Esophagus squamous epithelium (tissue), 5 donors: Measurements from ENCODE around the gene ZNF710. TPM values are rescaled to one million over a fixed set of nuclear protein-coding genes. Genes with fewer than 3 reads are reported as not detected.

ENCODE experiments used
- DNase-seq: peaks from one replicate; lab custom pipeline; 2025; lab: John Stamatoyannopoulos, UW
- H3K27ac ChIP-seq, 4 donors: fragments of 200-600 bp; sonication (generic); one replicate each; pipeline ENCODE4 v1.5.1; 2016 to 2019; ENCODE audit warnings: mild to moderate bottlenecking in 1 of 4
- H3K27me3 ChIP-seq, 4 donors: fragments of 200-600 bp; sonication (generic); 1 replicate in 3 of 4; 2 replicates in 1 of 4; pipeline versions ENCODE4 v1.5.1 to v1.6.0; 2017 to 2021; ENCODE audit warnings: antibody characterized with exemption in 1 of 4
- H3K36me3 ChIP-seq, 3 donors: fragments of 200-600 bp; sonication (generic); one replicate each; pipeline ENCODE4 v1.5.1; 2016 to 2019
- H3K4me1 ChIP-seq, 3 donors: fragments of 200-600 bp; sonication (generic); one replicate each; pipeline ENCODE4 v1.5.1; 2017 to 2019
- H3K4me3 ChIP-seq, 4 donors: fragments of 200-600 bp; sonication (generic); 1 replicate in 3 of 4; 2 replicates in 1 of 4; pipeline ENCODE4 v1.5.1; 2016 to 2019; ENCODE audit warnings: mild to moderate bottlenecking in 2 of 4, moderate library complexity in 1 of 4
- H3K9me3 ChIP-seq, 3 donors: fragments of 200-600 bp; sonication (generic); one replicate each; pipeline ENCODE4 v1.5.1; 2016 to 2019
- POLR2A ChIP-seq, 4 donors: fragments of 450-650 bp; IDR thresholded peaks; one replicate each; pipeline ENCODE4 v1.6.1; 2017; ENCODE audit warnings: antibody characterized with exemption in 4 of 4, mild to moderate bottlenecking in 4 of 4, moderate library complexity in 3 of 4
- WGBS, 2 donors: methylation state at CpG; one replicate each; pipeline ENCODE4 v1.1.5; 2018; 5-methylcytosine and 5-hydroxymethylcytosine counted together
- intact Hi-C: fragments of 100-400 bp; cut with DNase I; formaldehyde crosslinking; loops from one replicate; pipeline ENCODE4 v1.15.0; 2022
- total RNA-seq, 4 donors: library from RNA; depleted of rRNA; stranded (reverse); fragments of >200 nt; gene quantifications; one replicate each; pipeline ENCODE4 v1.1.0, GENCODE V29; 2016
- TF ChIP-seq, protein P1 (sequence below), 6 experiments: fragments of 450-650 bp in 4 of 6; fragments of 200-600 bp in 2 of 6; sonication (generic) in 2 of 6; IDR thresholded peaks; one replicate each; pipeline ENCODE4 v1.5.1; 2016 to 2019; ENCODE audit warnings: antibody characterized with exemption in 6 of 6, mild to moderate bottlenecking in 4 of 6, moderate library complexity in 4 of 6
- donor health status: DM: yes; HTN: yes; CAD: no.

ZNF710 gene
- total RNA-seq, 4 donors from 2014 or later: 15.1 to 27.4 (median 21.4) TPM

DNA sequence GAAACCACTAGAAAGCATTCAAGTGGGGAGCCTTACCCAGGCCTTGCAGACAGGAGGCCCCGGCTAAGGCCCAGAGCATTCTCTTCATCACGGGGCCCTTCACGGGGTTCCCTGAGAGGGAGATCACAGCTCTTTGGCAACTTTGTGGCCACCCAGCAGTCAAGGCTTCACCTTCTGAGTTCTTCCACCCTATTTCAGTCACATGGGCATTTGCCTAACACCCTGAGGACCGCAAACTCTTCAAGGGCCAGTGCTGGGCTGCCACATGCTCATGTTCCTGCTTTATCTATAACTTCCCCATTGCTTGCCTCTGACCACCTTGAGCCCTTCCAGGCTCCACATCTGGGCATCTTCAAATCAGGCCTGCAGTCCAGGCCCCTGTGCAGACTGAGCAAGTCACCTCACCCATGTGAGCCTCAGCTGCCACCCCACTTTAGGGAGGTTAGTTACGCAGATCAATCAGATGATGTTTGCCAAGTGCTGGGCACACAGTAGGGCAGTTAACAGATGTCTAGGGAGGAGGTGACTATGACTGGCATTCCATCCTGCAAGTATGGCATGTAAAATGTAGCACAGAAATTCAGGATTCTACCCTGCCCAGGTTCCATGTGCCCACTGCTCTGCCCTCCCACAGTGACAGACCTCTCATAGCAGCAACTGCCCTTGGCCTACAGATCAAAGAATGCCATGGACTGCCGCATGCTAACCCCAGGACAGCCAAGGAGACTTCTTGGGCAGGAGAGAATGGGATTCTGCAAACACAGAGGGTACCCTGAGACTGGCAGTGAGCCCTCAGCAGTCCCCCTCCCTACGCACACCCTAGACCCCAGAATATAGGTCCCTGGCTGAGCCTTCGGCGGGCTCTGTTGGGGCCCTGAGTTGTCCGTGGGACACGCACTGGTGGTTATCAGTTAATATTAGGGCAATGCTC, 37.6 kb upstream of the ZNF710 start:
- intact Hi-C loops: no loop called here
- Histone ChIP-seq H3K4me3 (no peak overlapping the region), H3K4me1 (peaks cover 5 to 28% (median 10%) of the 10 kb centered on the region in 3 donors), H3K36me3 (no peaks in the 10 kb centered on the region), H3K9me3 (no peaks in the 10 kb centered on the region), H3K27me3 (no peaks in the 10 kb centered on the region), H3K27ac (no peak overlapping the region)
- WGBS, 2 donors: 83% methylated on average over 7 of the region's 11 CpGs
- DNase-seq: no peak
- no peak for TF ChIP-seq POLR2A (IDR thresholded peaks at IDR 0.05)
- TF ChIP-seq, protein P1, sequence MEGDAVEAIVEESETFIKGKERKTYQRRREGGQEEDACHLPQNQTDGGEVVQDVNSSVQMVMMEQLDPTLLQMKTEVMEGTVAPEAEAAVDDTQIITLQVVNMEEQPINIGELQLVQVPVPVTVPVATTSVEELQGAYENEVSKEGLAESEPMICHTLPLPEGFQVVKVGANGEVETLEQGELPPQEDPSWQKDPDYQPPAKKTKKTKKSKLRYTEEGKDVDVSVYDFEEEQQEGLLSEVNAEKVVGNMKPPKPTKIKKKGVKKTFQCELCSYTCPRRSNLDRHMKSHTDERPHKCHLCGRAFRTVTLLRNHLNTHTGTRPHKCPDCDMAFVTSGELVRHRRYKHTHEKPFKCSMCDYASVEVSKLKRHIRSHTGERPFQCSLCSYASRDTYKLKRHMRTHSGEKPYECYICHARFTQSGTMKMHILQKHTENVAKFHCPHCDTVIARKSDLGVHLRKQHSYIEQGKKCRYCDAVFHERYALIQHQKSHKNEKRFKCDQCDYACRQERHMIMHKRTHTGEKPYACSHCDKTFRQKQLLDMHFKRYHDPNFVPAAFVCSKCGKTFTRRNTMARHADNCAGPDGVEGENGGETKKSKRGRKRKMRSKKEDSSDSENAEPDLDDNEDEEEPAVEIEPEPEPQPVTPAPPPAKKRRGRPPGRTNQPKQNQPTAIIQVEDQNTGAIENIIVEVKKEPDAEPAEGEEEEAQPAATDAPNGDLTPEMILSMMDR (IDR thresholded peaks at IDR 0.05): no peak

DNA sequence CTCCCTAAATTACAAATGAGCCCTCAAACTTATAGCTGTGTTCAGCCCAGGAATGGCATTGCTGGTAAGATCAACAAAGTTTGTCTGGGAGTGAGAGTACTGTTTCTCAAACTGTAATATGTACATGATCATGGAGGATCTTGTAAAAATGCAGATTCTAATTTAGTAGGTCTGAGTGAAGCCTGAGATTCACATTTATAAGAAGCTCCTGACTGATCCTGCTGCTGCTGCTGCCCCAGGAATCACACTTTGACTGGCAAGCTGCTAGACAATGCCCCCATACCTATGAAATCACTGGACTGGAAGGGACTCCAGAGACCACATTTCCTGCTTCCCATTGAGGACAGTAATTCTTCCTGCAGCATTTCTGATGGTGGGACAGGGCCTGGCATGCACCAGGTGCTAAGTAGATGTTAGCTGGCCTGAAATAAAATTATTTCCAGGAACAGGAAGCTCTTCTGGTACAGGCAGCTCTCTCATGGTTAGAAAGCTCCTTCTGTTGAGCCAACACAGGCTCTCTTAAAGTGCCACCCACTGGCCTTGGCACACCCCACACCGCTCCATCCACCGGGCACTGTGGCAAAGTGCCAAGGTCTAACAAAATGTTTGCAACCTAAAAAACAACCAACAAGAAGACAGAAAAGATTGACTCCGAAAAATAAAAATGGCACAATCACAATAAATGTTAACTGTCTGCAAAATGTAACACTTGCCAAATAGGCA, 36.7 kb upstream of the ZNF710 start:
- H3K9me3 ChIP-seq: no peaks in the 10 kb centered on the region
- no peaks in the 10 kb centered on the region for H3K36me3 ChIP-seq
- DNase-seq: no peak
- WGBS, 2 donors: 31 to 49% methylated on average over 2 to 3 of the region's 3 CpGs
- intact Hi-C loops: no loop called here
- no peak overlapping the region for H3K4me3 ChIP-seq
- peaks cover 0 to 19% (median 7%) of the 10 kb centered on the region in 3 donors for H3K4me1 ChIP-seq
- no peaks in the 10 kb centered on the region for H3K27me3 ChIP-seq
- no peak overlapping the region for H3K27ac ChIP-seq
- TF ChIP-seq, protein P1 (IDR thresholded peaks at IDR 0.05): no peak
- no peak for TF ChIP-seq POLR2A (IDR thresholded peaks at IDR 0.05)

DNA sequence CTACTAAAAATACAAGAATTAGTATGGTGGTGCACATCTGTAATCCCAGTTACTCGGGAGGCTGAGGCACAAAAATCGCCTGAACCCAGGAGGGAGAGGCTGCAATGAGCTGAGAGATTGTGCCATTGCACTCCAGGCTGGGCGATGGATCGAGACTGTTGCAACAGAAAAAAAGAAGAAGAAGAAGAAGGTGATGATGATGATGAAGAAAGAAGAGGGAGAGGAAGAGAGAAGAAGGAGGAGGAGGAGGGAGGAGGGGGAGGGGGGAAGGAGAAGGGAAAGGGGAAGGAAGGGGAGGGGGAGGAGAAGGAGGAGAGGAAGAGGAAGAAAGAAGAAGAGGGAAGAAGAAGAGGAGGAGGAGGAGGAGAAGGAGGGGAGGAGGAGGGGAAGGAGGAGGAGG, 33.2 kb upstream of the ZNF710 start:
- no peaks in the 10 kb centered on the region for H3K9me3 ChIP-seq
- H3K27ac ChIP-seq: no peak overlapping the region
- H3K27me3 ChIP-seq: no peaks in the 10 kb centered on the region
- peaks cover 0 to 20% (median 7%) of the 10 kb centered on the region in 3 donors for H3K4me1 ChIP-seq
- H3K4me3 ChIP-seq: no peak overlapping the region
- intact Hi-C loops: no loop called here
- WGBS, 2 donors: 70 to 78% methylated on average over 4 of the region's 4 CpGs
- DNase-seq: no peak
- TF ChIP-seq, protein P1 (IDR thresholded peaks at IDR 0.05): no peak
- TF ChIP-seq POLR2A (IDR thresholded peaks at IDR 0.05): no peak
- no peaks in the 10 kb centered on the region for H3K36me3 ChIP-seq

DNA sequence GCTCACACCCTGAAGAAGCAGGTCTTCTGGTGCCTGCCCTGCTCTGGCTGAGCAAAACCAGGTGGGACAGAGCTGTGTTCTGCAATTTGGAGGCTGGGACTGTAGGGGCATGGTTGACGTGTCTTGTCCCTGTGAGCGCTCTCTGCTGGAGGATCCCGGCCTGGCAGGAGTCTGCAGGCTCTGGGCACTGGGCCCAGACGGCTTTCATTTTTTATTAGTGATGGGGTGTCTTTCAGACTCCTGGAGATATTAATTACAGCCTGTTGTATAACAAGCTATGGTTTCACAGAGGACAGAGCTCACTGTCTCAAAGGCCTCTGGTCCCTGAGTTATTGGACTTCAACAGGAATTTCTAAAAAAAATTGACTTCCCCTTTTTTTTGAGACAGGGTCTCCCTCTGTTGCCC, 29.5 kb upstream of the ZNF710 start:
- no peak overlapping the region for H3K4me3 ChIP-seq
- H3K4me1 ChIP-seq: peaks cover 0 to 6% (median 0%) of the 10 kb centered on the region in 3 donors
- WGBS, 2 donors: 7 to 23% methylated on average over 3 to 4 of the region's 4 CpGs
- no peaks in the 10 kb centered on the region for H3K9me3 ChIP-seq
- intact Hi-C loops: no loop called here
- H3K36me3 ChIP-seq: no peaks in the 10 kb centered on the region
- H3K27me3 ChIP-seq: no peaks in the 10 kb centered on the region
- TF ChIP-seq, protein P1 (IDR thresholded peaks at IDR 0.05): peak in 5 of 6 experiments; percentile 42 to 76 (median 57)
- no peak for TF ChIP-seq POLR2A (IDR thresholded peaks at IDR 0.05)
- DNase-seq: no peak
- no peak overlapping the region for H3K27ac ChIP-seq

DNA sequence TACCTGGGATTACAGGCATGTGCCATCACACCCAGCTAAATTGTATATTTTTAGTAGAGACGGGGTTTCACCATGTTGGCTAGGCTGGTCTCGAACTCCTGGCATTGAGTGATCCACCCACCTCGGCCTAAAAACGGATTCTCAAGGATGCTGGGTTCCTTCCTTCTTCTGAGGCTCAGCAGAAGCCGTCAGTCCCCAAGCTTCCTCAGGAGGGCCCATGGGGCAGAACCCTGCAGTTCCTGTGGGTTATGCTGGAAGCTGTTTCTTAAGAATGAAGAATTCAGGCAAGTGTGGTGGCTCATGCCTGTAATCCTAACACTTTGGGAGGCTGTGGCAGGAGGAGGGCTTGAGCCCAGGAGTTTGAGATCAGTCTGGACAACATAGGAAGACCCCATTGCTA, 29.0 kb upstream of the ZNF710 start:
- Histone ChIP-seq H3K36me3 (no peaks in the 10 kb centered on the region), H3K27me3 (no peaks in the 10 kb centered on the region), H3K9me3 (no peaks in the 10 kb centered on the region), H3K4me3 (no peak overlapping the region), H3K4me1 (peaks cover 0 to 6% (median 0%) of the 10 kb centered on the region in 3 donors), H3K27ac (no peak overlapping the region)
- intact Hi-C loops: no loop called here
- DNase-seq: no peak
- no peak for TF ChIP-seq POLR2A (IDR thresholded peaks at IDR 0.05)
- TF ChIP-seq, protein P1 (IDR thresholded peaks at IDR 0.05): no peak
- 80 to 84% methylated on average over 1 to 4 of the region's 5 CpGs for WGBS, 2 donors
